ENCODE results near the gene OBSCN.

The OBSCN gene

GRCh38 chr1:228417483-228418203 lies 209.8 kb downstream of the OBSCN start:
- no peak for DNase-seq (ENCODE audit: low spot score)

- DNase-seq (ENCODE audit: low spot score): no peak
These were observed 213.4 kb downstream of the OBSCN start for GRCh38 chr1:228420968-228421826.

GRCh38 chr1:228423404-228424053 lies 215.7 kb downstream of the OBSCN start:
- DNase-seq (ENCODE audit: low spot score): no peak

GRCh38 chr1:228424685-228425660 lies 217.1 kb downstream of the OBSCN start:
- no peak for DNase-seq (ENCODE audit: low spot score)

GRCh38 chr1:228426518-228427175 lies 218.8 kb downstream of the OBSCN start:
- no peak for DNase-seq (ENCODE audit: low spot score)

GRCh38 chr1:228428412-228428811 lies 220.6 kb downstream of the OBSCN start:
- DNase-seq (ENCODE audit: low spot score): no peak
